GM19099 (cell line): ENCODE measurements around the gene NDUFB11.

Source experiments
- POLR2A ChIP-seq: IDR thresholded peaks from 3 replicates; pipeline ENCODE4 v1.6.1; 2011; ENCODE audit warnings: low read depth; ENCODE audit not compliant: insufficient read length; ENCODE audit errors: extremely low read depth

The NDUFB11 gene

GRCh38 chrX:47179221-47179927, 34.9 kb upstream of the NDUFB11 start:
- no peak for TF ChIP-seq POLR2A

- no peak for TF ChIP-seq POLR2A
Measured at GRCh38 chrX:47178337-47178736, 33.8 kb upstream of the NDUFB11 start.

- no peak for TF ChIP-seq POLR2A
Measured at GRCh38 chrX:47177079-47177478, 32.6 kb upstream of the NDUFB11 start.

GRCh38 chrX:47176101-47176740, 31.7 kb upstream of the NDUFB11 start:
- no peak for TF ChIP-seq POLR2A

- no peak for TF ChIP-seq POLR2A
Measured at GRCh38 chrX:47175588-47175980, 31.1 kb upstream of the NDUFB11 start.

GRCh38 chrX:47174846-47175587, 30.5 kb upstream of the NDUFB11 start:
- TF ChIP-seq POLR2A, result no peak

GRCh38 chrX:47174376-47174775, 29.9 kb upstream of the NDUFB11 start:
- TF ChIP-seq POLR2A, result no peak

GRCh38 chrX:47172971-47173792, 28.7 kb upstream of the NDUFB11 start:
- no peak for TF ChIP-seq POLR2A

- TF ChIP-seq POLR2A, result no peak
Measured at GRCh38 chrX:47172549-47172948, 28.0 kb upstream of the NDUFB11 start.

GRCh38 chrX:47171996-47172395, 27.5 kb upstream of the NDUFB11 start:
- no peak for TF ChIP-seq POLR2A

GRCh38 chrX:47170861-47171692, 26.6 kb upstream of the NDUFB11 start:
- no peak for TF ChIP-seq POLR2A

GRCh38 chrX:47169726-47170515, 25.4 kb upstream of the NDUFB11 start:
- no peak for TF ChIP-seq POLR2A

- no peak for TF ChIP-seq POLR2A
Measured at GRCh38 chrX:47169273-47169672, 24.8 kb upstream of the NDUFB11 start.
